Activated naive CD8-positive, alpha-beta T cell treated with anti-CD3 and anti-CD28 coated beads, Interleukin-2, amount 10 ng/mL, durations not matched to agents 7 days and 5 days (primary cell): ENCODE data around the gene COG8. TPM values are rescaled to one million over a fixed set of nuclear protein-coding genes. Genes with fewer than 3 reads are reported as not detected.
"Not testable (repeated sequence)": the region's sequence is repeated elsewhere in the genome, so short reads cannot be mapped to it uniquely, and the experiment has no call there.

ENCODE experiments used
- ATAC-seq: fragments of 150-1000 bp; cut with Tn5 transposase; one replicate; pipeline ENCODE4 v1.10.0; 2021; ENCODE audit warnings: low read depth, moderate library complexity
- POLR2A ChIA-PET: fragments of 350-600 bp; sonication (Branson Sonifier 250); formaldehyde crosslinking; loops from one replicate; lab custom pipeline; 2021; ENCODE audit warnings: antibody characterized with exemption; lab: Charles Lee
- DNase-seq: peaks from one replicate; pipeline ENCODE4 v3.0.0; 2021
- H3K27ac Mint-ChIP-seq: one replicate; pipeline ENCODE4 v1.8.0; 2022; ENCODE audit warnings: mild to moderate bottlenecking, mixed read lengths
- H3K27me3 Mint-ChIP-seq: one replicate; pipeline ENCODE4 v1.8.0; 2022; ENCODE audit warnings: mild to moderate bottlenecking, moderate library complexity, mixed read lengths
- H3K36me3 Mint-ChIP-seq: one replicate; pipeline ENCODE4 v1.8.0; 2021; ENCODE audit warnings: mild to moderate bottlenecking, mixed read lengths
- H3K4me1 Mint-ChIP-seq: one replicate; pipeline ENCODE4 v1.8.0; 2021; ENCODE audit warnings: mixed read lengths
- H3K4me3 Mint-ChIP-seq: one replicate; pipeline ENCODE4 v1.8.0; 2022; ENCODE audit warnings: mild to moderate bottlenecking, moderate library complexity, mixed read lengths
- H3K9me3 Mint-ChIP-seq: one replicate; pipeline ENCODE4 v1.8.0; 2021; ENCODE audit warnings: mixed read lengths
- total RNA-seq, 2 experiments: library from RNA; stranded (reverse); gene quantifications; one replicate each; pipeline ENCODE4 v1.2.3, GENCODE V29; 2021

The COG8 gene
- total RNA-seq, 2 experiments from 2014 or later: 42.5 to 43.9 TPM

DNA sequence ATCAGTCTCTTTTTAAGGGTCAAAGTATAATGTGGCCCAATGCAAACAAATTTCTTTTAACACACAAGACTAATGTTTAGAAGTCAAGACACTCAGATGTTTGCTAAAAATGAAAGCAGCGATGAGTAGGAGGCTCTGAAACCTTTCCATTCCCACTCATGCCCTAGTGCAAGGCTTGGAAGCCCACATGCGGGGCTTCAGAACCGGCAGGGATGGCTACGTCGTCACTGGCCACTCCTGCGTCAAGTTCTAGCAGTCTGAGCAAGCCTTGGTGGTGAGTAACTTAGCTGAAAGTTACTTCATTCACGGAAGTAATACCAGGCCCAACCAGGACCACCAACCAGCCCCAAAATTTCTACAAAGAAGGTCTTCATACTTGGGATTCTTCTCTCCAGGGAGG, 27.1 kb upstream of the COG8 start:
- no peak overlapping the region for H3K4me3 Mint-ChIP-seq
- H3K27ac Mint-ChIP-seq: no peak overlapping the region
- ATAC-seq: no peak
- DNase-seq: no peak
- H3K36me3 Mint-ChIP-seq: peaks cover 32% of the 10 kb centered on the region
- H3K27me3 Mint-ChIP-seq: no peaks in the 10 kb centered on the region
- POLR2A ChIA-PET: interaction anchor here (0.6 kb wide), 1 partner anchor 14 kb away, joined by 5 read pairs; no protein-coding TSS in a partner anchor
- peaks cover 6% of the 10 kb centered on the region for H3K4me1 Mint-ChIP-seq
- H3K9me3 Mint-ChIP-seq: no peaks in the 10 kb centered on the region

GRCh38 chr16:69365901-69366300, 26.5 kb upstream of the COG8 start:
- Mint-ChIP-seq H3K27ac (no peak overlapping the region), H3K36me3 (peaks cover 32% of the 10 kb centered on the region), H3K4me3 (no peak overlapping the region), H3K4me1 (peaks cover 6% of the 10 kb centered on the region), H3K9me3 (no peaks in the 10 kb centered on the region), H3K27me3 (no peaks in the 10 kb centered on the region)
- DNase-seq: no peak
- ATAC-seq: no peak
- POLR2A ChIA-PET: no interaction called here

DNA sequence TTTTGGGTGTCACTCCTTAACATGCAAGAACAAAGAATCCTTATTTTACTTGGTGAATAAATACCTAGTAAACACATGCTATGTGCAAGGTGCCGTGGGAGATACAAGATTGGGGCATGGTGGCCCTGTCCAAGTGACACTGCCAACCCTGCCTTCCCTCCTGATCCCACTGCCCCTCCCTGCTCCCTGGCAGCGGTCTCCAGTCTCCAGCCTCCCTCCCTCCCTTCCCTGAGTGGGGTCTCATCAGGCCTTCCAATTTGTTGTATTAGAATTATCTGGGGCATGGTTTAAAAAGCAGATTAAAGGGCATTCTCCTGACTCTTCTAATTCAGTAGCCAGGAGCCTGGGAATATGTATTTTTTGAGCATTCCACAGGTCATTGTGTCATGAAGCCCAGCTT, 24.7 kb upstream of the COG8 start:
- DNase-seq: no peak
- Mint-ChIP-seq H3K36me3 (peaks cover 21% of the 10 kb centered on the region), H3K27me3 (no peaks in the 10 kb centered on the region), H3K9me3 (no peaks in the 10 kb centered on the region), H3K4me3 (no peak overlapping the region), H3K27ac (no peak overlapping the region), H3K4me1 (peaks cover 3% of the 10 kb centered on the region)
- POLR2A ChIA-PET: no interaction called here
- ATAC-seq: no peak

GRCh38 chr16:69363281-69363717, 23.9 kb upstream of the COG8 start:
- Mint-ChIP-seq H3K36me3 (peaks cover 20% of the 10 kb centered on the region), H3K27ac (no peak overlapping the region), H3K4me3 (no peak overlapping the region), H3K27me3 (no peaks in the 10 kb centered on the region), H3K4me1 (peaks cover 3% of the 10 kb centered on the region), H3K9me3 (no peaks in the 10 kb centered on the region)
- POLR2A ChIA-PET: no interaction called here
- no peak for DNase-seq
- no peak for ATAC-seq

GRCh38 chr16:69360070-69360469, 20.7 kb upstream of the COG8 start:
- H3K27ac Mint-ChIP-seq: not testable (repeated sequence)

DNA sequence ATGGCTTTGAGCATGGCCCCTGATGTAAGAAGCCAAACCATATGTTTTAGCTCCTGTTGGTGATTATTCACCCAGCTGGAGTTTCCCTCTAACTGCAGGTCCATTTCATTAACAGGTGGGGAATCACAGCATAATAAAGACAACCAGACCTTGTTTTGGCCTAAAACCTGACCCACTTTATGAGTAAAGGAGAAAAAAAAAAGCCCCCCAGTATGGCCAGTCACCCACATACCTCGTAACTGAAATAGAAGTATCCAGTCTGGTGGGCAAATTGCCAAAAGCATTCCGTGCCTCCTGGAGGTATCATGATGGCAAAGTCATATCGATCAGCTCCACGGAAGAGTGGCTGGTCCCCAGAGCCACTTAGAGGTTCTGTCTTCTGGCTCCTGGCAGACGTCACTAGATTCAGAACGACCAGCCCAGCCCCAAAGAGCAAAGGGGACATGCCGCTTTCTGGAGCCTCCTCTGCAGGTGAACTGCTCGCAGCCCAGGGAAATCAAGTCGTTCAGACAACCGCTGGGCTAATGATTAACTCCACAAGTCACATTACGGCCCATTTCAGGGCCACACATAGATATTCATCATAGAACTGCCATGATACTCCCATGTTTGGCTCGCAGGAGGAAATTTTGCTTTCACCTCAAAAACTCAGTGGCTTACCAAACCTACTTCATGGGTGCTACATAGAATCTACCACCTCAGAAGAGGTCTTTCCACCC, 12.1 kb upstream of the COG8 start, which contains the start of gene TMED6:
Gene TMED6, minus strand, starts transcription at position 478 of the 719 bp plus-strand sequence. Its CDS starts 33 bp downstream, at position 445.
- Mint-ChIP-seq H3K36me3 (peaks cover 17% of the 10 kb centered on the region), H3K9me3 (no peaks in the 10 kb centered on the region), H3K4me1 (no peaks in the 10 kb centered on the region), H3K4me3 (no peak within 1 kb of the TSS), H3K27me3 (no peaks in the 10 kb centered on the region), H3K27ac (no peak within 1 kb of the TSS)
- DNase-seq (no peak), ATAC-seq (no peak)
- POLR2A ChIA-PET: interaction anchor here (1.1 kb wide), 1 partner anchor 12 kb away, joined by 4 read pairs; the partner anchor contains the start of gene COG8

More at GRCh38 chr16:69360070-69360469, 20.7 kb upstream of the COG8 start:
- H3K4me3 Mint-ChIP-seq, ATAC-seq, H3K9me3 Mint-ChIP-seq, DNase-seq, POLR2A ChIA-PET, H3K4me1 Mint-ChIP-seq, H3K27me3 Mint-ChIP-seq: not testable (repeated sequence)
- peaks cover 13% of the 10 kb centered on the region for H3K36me3 Mint-ChIP-seq

DNA sequence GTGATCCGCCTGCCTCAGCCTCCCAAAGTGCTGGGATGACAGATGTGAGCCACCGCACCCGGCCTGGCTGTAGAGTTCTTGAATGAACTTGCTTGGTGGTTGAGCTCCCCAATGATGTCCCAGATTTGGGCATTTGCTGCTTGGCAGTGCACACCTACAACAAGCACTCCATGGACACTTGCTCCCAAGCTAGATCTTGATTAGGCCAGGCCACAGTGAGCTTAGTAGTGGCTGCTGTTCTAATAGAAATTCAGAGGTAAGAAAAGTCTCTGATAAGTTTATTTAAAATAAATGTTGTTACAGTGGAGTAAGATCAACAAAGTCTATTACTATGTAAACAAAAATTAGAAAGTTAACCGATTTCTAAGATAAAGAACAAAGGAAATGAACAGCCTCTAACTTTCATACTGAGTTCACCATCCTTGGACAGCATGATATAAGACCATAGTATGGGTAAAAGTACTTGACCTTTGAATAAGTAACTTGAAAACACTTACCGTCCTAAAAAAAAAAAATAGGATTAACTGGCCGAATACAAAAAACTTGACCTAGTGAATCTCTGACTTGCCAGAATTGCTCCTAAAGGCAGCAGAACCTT, 11.3 kb upstream of the COG8 start:
- H3K9me3 Mint-ChIP-seq: no peaks in the 10 kb centered on the region
- no peak overlapping the region for H3K4me3 Mint-ChIP-seq
- DNase-seq (no peak), ATAC-seq (no peak)
- H3K27ac Mint-ChIP-seq: no peak overlapping the region
- H3K36me3 Mint-ChIP-seq: peaks cover 17% of the 10 kb centered on the region
- POLR2A ChIA-PET: no interaction called here
- H3K4me1 Mint-ChIP-seq: no peaks in the 10 kb centered on the region
- H3K27me3 Mint-ChIP-seq: no peaks in the 10 kb centered on the region

DNA sequence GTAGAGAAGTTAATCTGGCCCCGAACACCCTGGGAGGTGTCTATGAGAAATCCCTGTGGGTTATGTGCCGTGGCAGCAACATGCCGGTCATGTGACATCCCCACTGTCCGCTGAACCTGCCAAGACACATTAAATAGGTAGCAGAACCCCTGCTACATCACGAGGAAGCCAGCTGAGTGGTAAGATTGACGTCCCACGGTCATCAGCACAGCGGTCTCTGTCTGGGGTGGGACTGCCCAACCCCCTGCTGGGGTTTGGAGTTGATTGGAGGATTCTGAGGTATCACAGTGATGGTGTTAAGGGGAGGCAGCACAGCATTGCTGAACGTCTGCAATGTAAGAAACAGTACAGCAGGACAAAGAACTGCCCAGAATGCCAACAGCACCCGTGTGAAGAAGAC, 10.2 kb upstream of the COG8 start:
- DNase-seq (no peak), ATAC-seq (no peak)
- H3K4me1 Mint-ChIP-seq: no peaks in the 10 kb centered on the region
- POLR2A ChIA-PET: no interaction called here
- no peaks in the 10 kb centered on the region for H3K9me3 Mint-ChIP-seq
- H3K4me3 Mint-ChIP-seq: no peak overlapping the region
- no peaks in the 10 kb centered on the region for H3K27me3 Mint-ChIP-seq
- peaks cover 15% of the 10 kb centered on the region for H3K36me3 Mint-ChIP-seq
- no peak overlapping the region for H3K27ac Mint-ChIP-seq

DNA sequence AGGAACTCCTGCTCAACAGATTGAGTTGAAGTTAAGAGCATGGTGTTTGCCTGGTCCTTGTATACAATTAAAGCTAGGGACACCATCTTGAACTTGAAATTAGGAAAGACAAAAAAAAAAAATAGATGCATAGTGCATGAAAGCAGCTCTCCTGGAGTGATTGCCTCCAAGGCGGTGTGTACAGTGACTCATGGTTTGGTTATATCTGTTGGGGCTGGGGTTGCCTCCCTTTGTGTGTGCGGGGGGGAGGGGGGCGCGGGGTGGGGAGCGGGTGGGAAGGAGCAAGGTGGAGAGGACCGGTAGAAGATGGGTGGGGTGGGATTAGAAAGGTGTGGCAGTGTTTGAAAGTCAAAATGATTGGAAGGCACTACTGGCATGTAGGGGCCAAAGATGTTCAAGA, 8.9 kb upstream of the COG8 start:
- peaks cover 15% of the 10 kb centered on the region for H3K36me3 Mint-ChIP-seq
- peaks cover 2% of the 10 kb centered on the region for H3K4me1 Mint-ChIP-seq
- POLR2A ChIA-PET: interaction anchor here (0.6 kb wide), 1 partner anchor 483 kb away, joined by 4 read pairs; no protein-coding TSS in a partner anchor
- ATAC-seq (no peak), DNase-seq (no peak)
- no peaks in the 10 kb centered on the region for H3K9me3 Mint-ChIP-seq
- no peak overlapping the region for H3K27ac Mint-ChIP-seq
- no peak overlapping the region for H3K4me3 Mint-ChIP-seq
- no peaks in the 10 kb centered on the region for H3K27me3 Mint-ChIP-seq

DNA sequence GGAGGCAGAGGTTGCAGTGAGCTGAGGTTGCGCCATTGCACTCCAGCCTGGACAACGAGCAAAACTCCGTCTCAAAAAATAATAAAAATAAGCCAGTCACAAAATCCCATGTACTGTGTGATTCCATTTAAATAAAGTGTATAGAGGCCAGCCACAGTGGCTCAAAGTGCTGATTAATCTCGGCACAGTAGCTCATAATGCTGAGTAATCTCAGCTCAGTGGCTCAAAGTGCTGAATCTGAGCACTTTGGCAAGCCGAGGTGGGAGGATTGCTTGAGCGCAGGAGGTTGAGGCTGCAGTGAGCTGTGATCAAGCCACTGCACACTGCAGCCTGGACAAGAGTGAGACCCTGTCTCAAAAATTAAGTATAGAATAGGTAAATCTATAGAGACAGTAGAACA, 7.3 kb upstream of the COG8 start:
- H3K36me3 Mint-ChIP-seq: peaks cover 15% of the 10 kb centered on the region
- peaks cover 6% of the 10 kb centered on the region for H3K4me1 Mint-ChIP-seq
- H3K27me3 Mint-ChIP-seq: no peaks in the 10 kb centered on the region
- DNase-seq (no peak), ATAC-seq (no peak)
- no peak overlapping the region for H3K4me3 Mint-ChIP-seq
- H3K27ac Mint-ChIP-seq: no peak overlapping the region
- POLR2A ChIA-PET: no interaction called here
- no peaks in the 10 kb centered on the region for H3K9me3 Mint-ChIP-seq

- no peak overlapping the region for H3K27ac Mint-ChIP-seq
- H3K4me1 Mint-ChIP-seq: peaks cover 12% of the 10 kb centered on the region
- no peaks in the 10 kb centered on the region for H3K9me3 Mint-ChIP-seq
Observed at GRCh38 chr16:69345923-69346322, 6.6 kb upstream of the COG8 start.

DNA sequence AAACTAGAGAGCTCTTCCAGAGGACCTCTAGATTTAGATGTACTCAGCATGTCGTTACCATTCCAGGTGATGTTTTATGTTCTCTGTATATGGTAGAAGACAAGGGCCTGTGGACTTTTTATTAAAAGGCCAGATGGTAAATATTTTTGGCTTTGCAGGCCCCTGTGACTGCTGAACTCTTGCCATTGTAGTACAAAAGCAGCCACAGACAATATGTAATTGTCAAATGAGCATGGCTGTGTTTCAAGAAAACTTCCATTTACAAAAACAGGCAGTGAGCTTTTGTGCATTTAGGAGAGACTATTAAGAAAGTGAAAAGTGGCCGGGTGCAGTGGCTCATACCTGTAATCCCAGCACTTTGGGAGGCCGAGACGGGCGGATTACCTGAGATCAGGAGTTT, 4.8 kb upstream of the COG8 start:
- Mint-ChIP-seq H3K4me3 (no peak overlapping the region), H3K4me1 (peaks cover 19% of the 10 kb centered on the region), H3K9me3 (no peaks in the 10 kb centered on the region), H3K36me3 (peaks cover 17% of the 10 kb centered on the region), H3K27ac (no peak overlapping the region), H3K27me3 (no peaks in the 10 kb centered on the region)
- DNase-seq (no peak), ATAC-seq (no peak)
- POLR2A ChIA-PET: interaction anchor here (0.5 kb wide), 1 partner anchor 8 kb away, joined by 3 read pairs; no protein-coding TSS in a partner anchor

More at GRCh38 chr16:69345923-69346322, 6.6 kb upstream of the COG8 start:
- POLR2A ChIA-PET: no interaction called here
- DNase-seq: no peak
- Mint-ChIP-seq H3K36me3 (peaks cover 16% of the 10 kb centered on the region), H3K4me3 (no peak overlapping the region), H3K27me3 (no peaks in the 10 kb centered on the region)
- no peak for ATAC-seq

DNA sequence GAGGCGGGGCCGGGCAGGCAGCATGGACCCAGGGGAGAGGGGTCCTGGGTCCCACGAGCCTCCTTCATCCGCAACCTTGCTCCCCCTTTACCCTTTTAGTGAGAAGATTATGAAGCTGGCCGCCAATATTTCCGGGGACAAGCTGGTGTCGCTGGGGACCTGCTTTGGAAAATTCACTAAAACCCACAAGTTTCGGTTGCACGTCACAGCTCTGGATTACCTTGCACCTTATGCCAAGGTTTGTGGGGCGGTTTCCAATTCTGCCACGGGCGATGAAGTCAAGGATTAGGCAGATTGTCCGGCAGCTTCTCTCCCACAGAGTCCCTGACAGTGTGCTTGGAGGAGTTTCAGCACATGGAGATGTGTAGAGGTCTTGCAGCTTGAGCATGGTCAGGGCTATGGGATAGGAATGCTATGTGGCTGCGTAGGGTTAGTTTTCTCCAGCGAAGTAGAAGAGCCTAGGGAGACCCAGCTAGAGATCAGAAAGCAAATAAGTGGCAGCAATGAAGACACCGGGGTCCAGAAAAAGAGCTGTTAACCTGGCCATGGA, 806 bp upstream of the COG8 start:
- Mint-ChIP-seq H3K36me3 (peaks cover 13% of the 10 kb centered on the region), H3K27ac (peak overlapping the region; percentile 96), H3K4me1 (peaks cover 34% of the 10 kb centered on the region), H3K27me3 (no peaks in the 10 kb centered on the region), H3K9me3 (no peaks in the 10 kb centered on the region), H3K4me3 (peak overlapping the region; percentile 94)
- no peak for DNase-seq
- no peak for ATAC-seq
- POLR2A ChIA-PET: interaction anchor here (0.6 to 3.0 kb wide), 6 partner anchors 11 to 1098 kb away, joined by 3 to 29 read pairs (median 4); partner anchors contain the start of genes CHTF8, PDF, TERF2 and UTP4
